ENCODE measurements around the gene BICDL2. TPM values are rescaled to one million over a fixed set of nuclear protein-coding genes. Genes with fewer than 3 reads are reported as not detected.

The BICDL2 gene
- total RNA-seq, 1 donor from 2014 or later, result 16.3 TPM

- intact Hi-C loops (cut with DNase I), result no loop called here
- DNase-seq, result no peak
Observed at GRCh38 chr16:3027489-3027795, 9.3 kb downstream of the BICDL2 start.

GRCh38 chr16:3026609-3027488 lies 9.9 kb downstream of the BICDL2 start:
- peaks cover 33% of the 10 kb centered on the region for H3K4me1 ChIP-seq
- no peaks in the 10 kb centered on the region for H3K9me3 ChIP-seq
- peaks cover 24% of the 10 kb centered on the region for H3K27me3 ChIP-seq
- TF ChIP-seq CTCF (IDR thresholded peaks at IDR 0.05), result no peak
- no peak for ATAC-seq
- H3K27ac ChIP-seq, result no peak overlapping the region
- H3K4me3 ChIP-seq, result no peak overlapping the region
- intact Hi-C loops (cut with DNase I), result no loop called here
- DNase-seq, result no peak
- H3K36me3 ChIP-seq, result peaks cover 14% of the 10 kb centered on the region

More at GRCh38 chr16:3027489-3027795, 9.3 kb downstream of the BICDL2 start:
- H3K9me3 ChIP-seq, result no peaks in the 10 kb centered on the region
- H3K4me1 ChIP-seq, result peaks cover 27% of the 10 kb centered on the region
- no peak overlapping the region for H3K4me3 ChIP-seq
- no peak for ATAC-seq
- TF ChIP-seq CTCF (IDR thresholded peaks at IDR 0.05), result no peak
- H3K27me3 ChIP-seq, result peaks cover 25% of the 10 kb centered on the region
- peaks cover 14% of the 10 kb centered on the region for H3K36me3 ChIP-seq
- H3K27ac ChIP-seq, result no peak overlapping the region

- Histone ChIP-seq H3K4me3 (no peak overlapping the region), H3K27ac (no peak overlapping the region), H3K36me3 (peaks cover 14% of the 10 kb centered on the region), H3K9me3 (no peaks in the 10 kb centered on the region), H3K27me3 (peaks cover 23% of the 10 kb centered on the region), H3K4me1 (peaks cover 41% of the 10 kb centered on the region)
- no peak for TF ChIP-seq CTCF (IDR thresholded peaks at IDR 0.05)
- no peak for ATAC-seq
- DNase-seq, result no peak
- intact Hi-C loops (cut with DNase I), result no loop called here
Observed at GRCh38 chr16:3026003-3026378, 10.8 kb downstream of the BICDL2 start.

- Histone ChIP-seq H3K4me1 (peaks cover 41% of the 10 kb centered on the region), H3K36me3 (peaks cover 14% of the 10 kb centered on the region), H3K27me3 (peaks cover 16% of the 10 kb centered on the region), H3K4me3 (no peak overlapping the region), H3K27ac (no peak overlapping the region), H3K9me3 (no peaks in the 10 kb centered on the region)
- TF ChIP-seq CTCF (IDR thresholded peaks at IDR 0.05), result no peak
- intact Hi-C loops (cut with DNase I), result no loop called here
- no peak for ATAC-seq
- no peak for DNase-seq
Observed at GRCh38 chr16:3025032-3026002, 11.4 kb downstream of the BICDL2 start.

- H3K27me3 ChIP-seq, result peaks cover 2% of the 10 kb centered on the region
- H3K4me3 ChIP-seq, result peak within 1 kb of the TSS; percentile 68
- ATAC-seq (peak; percentile 76), DNase-seq (peak; percentile 99)
- H3K4me1 ChIP-seq, result peaks cover 39% of the 10 kb centered on the region
- intact Hi-C loops (cut with DNase I), result no loop called here
- H3K9me3 ChIP-seq, result no peaks in the 10 kb centered on the region
- no peak for TF ChIP-seq CTCF (IDR thresholded peaks at IDR 0.05)
- peaks cover 14% of the 10 kb centered on the region for H3K36me3 ChIP-seq
- H3K27ac ChIP-seq, result peak within 1 kb of the TSS; percentile 91
Observed at GRCh38 chr16:3023669-3024478, 12.9 kb downstream of the BICDL2 start, which contains the start of the genes HCFC1R1 and THOC6. Gene HCFC1R1 (minus strand): TSS chr16:3023942. CDS start chr16:3023941, 1 bp downstream. Gene THOC6 (plus strand): TSS chr16:3024035. CDS start chr16:3024327, 292 bp downstream.
